Panc1 (cell line): ENCODE results near the gene DOCK3.

Experiments
- CTCF ChIP-seq: fragments of 450-650 bp; IDR thresholded peaks from 2 replicates; pipeline ENCODE4 v1.5.1; 2017; ENCODE audit warnings: mild to moderate bottlenecking
- SIN3A ChIP-seq: IDR thresholded peaks from 2 replicates; pipeline ENCODE4 v1.6.1; 2012; ENCODE audit warnings: low read depth, mild to moderate bottlenecking, low read length, moderate library complexity, borderline replicate concordance; ENCODE audit not compliant: insufficient read depth

DNA sequence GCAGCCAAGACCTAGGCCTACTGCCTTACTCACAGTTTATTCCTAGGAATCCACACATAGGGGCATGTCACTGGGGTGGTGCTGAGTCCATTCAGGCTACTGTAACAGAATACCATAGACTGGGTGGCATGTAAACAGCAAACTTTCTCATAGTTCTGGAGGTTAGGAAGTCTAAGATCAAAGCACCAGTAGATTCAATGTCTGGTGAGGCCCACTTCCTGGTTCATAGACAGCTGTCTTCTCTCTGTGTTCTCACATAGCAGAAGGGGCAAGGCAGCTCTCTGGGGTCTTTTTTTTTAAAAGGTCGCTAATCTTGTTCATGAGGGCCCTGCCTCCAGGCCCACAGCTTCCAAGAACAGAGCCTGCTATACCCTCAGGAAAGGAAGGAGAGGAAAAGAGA lies 596.4 kb downstream of the DOCK3 start:
- TF ChIP-seq SIN3A (no peak), CTCF (no peak)
